GM12878 (cell line): Measurements from ENCODE around the gene TM9SF4. TPM values are rescaled to one million over a fixed set of nuclear protein-coding genes. Genes with fewer than 3 reads are reported as not detected.

ENCODE experiments used
- ATAC-seq: fragments of 200-7000 bp; cut with Tn5 transposase; 3 replicates; pipeline ENCODE4 v1.9.1; 2020; ENCODE audit warnings: mild to moderate bottlenecking, moderate library complexity
- BruUV-seq: library from RNA; stranded (reverse); fragments of 400-500 nt; replicated peaks from 2 replicates; lab custom pipeline; 2021; lab: Mats Ljungman, UMichigan
- CTCF ChIA-PET: fragments of 300-600 bp; sonication (Branson Sonifier 250); formaldehyde crosslinking; extraction: SDS; loops from one replicate; lab custom pipeline; 2021; ENCODE audit warnings: inconsistent platforms; lab: Yijun Ruan, JAX
- POLR2A ChIA-PET: fragments of 350-600 bp; formaldehyde crosslinking; extraction: SDS; loops from one replicate; lab custom pipeline; 2021; ENCODE audit warnings: inconsistent platforms; lab: Charles Lee
- RAD21 ChIA-PET: fragments of 300-600 bp; sonication (Branson Sonifier 250); formaldehyde crosslinking; loops from one replicate; lab custom pipeline; 2023; ENCODE audit warnings: antibody characterized with exemption; ENCODE audit not compliant: unreplicated experiment; lab: Charles Lee
- SMC1A ChIA-PET: fragments of 300-600 bp; sonication (Branson Sonifier 250); formaldehyde crosslinking; loops from one replicate; lab custom pipeline; 2023; ENCODE audit not compliant: unreplicated experiment, uncharacterized antibody; lab: Charles Lee
- DNase-seq: peaks from one replicate; pipeline ENCODE4 v3.0.0-alpha.2; 2011; ENCODE audit warnings: low read depth, low spot score
- FAIRE-seq: peaks from 3 replicates; lab custom pipeline; 2011; peaks lifted over from hg19 to GRCh38; lab: Jason Lieb, UNC
- H2AFZ ChIP-seq: 2 replicates; pipeline ENCODE4 v1.6.0; 2011; ENCODE audit warnings: low read depth, low read length, control low read depth; ENCODE audit not compliant: control insufficient read depth
- H3K27ac ChIP-seq: 2 replicates; pipeline ENCODE4 v1.5.1; 2011; ENCODE audit warnings: control low read depth; ENCODE audit not compliant: control insufficient read depth, insufficient read depth
- H3K27me3 ChIP-seq, 2 experiments: replicated peaks in 1 of 2; 2 replicates each; pipeline versions ENCODE4 v1.6.0 to v1.6.1; 2011; ENCODE audit warnings: low read length in 1 of 2; ENCODE audit not compliant: control insufficient read depth in 2 of 2, insufficient read depth in 2 of 2
- H3K36me3 ChIP-seq, 2 experiments: 2 replicates each; pipeline ENCODE4 v1.5.1; 2011; ENCODE audit warnings: low read length in 1 of 2; ENCODE audit not compliant: control insufficient read depth in 2 of 2, insufficient read depth in 2 of 2
- H3K4me1 ChIP-seq: 2 replicates; pipeline ENCODE4 v1.6.1; 2011; ENCODE audit warnings: mild to moderate bottlenecking, low read length, moderate library complexity, mixed read lengths; ENCODE audit not compliant: control insufficient read depth, insufficient read depth
- H3K4me2 ChIP-seq: 2 replicates; pipeline ENCODE4 v1.6.0; 2011; ENCODE audit warnings: control low read depth; ENCODE audit not compliant: control insufficient read depth, insufficient read depth
- H3K4me3 ChIP-seq: fragments of 200-600 bp; sonication (generic); 2 replicates; pipeline ENCODE4 v1.5.1; 2016
- H3K79me2 ChIP-seq: 2 replicates; pipeline ENCODE4 v1.6.0; 2011; ENCODE audit warnings: low read length; ENCODE audit not compliant: control insufficient read depth, insufficient read depth
- H3K9ac ChIP-seq: 2 replicates; pipeline ENCODE4 v1.8.0; 2011; ENCODE audit warnings: low read length, control low read depth, mixed read lengths; ENCODE audit not compliant: control insufficient read depth, insufficient read depth
- H3K9me3 ChIP-seq: replicated peaks from 3 replicates; pipeline ENCODE4 v1.5.1; 2011; ENCODE audit warnings: mild to moderate bottlenecking, low read length; ENCODE audit not compliant: control insufficient read depth, insufficient read depth
- H4K20me1 ChIP-seq: 2 replicates; pipeline ENCODE4 v1.6.0; 2011; ENCODE audit not compliant: control insufficient read depth, insufficient read depth
- ATF7 ChIP-seq: fragments of 450-650 bp; IDR thresholded peaks from 2 replicates; pipeline ENCODE4 v1.6.1; 2016; ENCODE audit warnings: low read depth, mild to moderate bottlenecking
- CEBPB ChIP-seq, 2 experiments: fragments of 150-350 bp in 1 of 2; IDR thresholded peaks; 2 replicates each; pipeline ENCODE4 v1.6.1; 2012 to 2014; ENCODE audit warnings: low read depth in 2 of 2, low read length in 2 of 2, borderline replicate concordance in 1 of 2, inconsistent platforms in 1 of 2
- RUNX3 ChIP-seq: IDR thresholded peaks from 2 replicates; pipeline ENCODE4 v1.6.1; 2012; ENCODE audit warnings: low read length, inconsistent platforms
- SPI1 ChIP-seq: IDR thresholded peaks from 2 replicates; pipeline ENCODE4 v1.6.1; 2011; ENCODE audit warnings: low read depth, mild to moderate bottlenecking, low read length, moderate library complexity, borderline replicate concordance; ENCODE audit not compliant: insufficient read depth
- TARDBP ChIP-seq: IDR thresholded peaks from 2 replicates; pipeline ENCODE4 v1.6.1; 2016; ENCODE audit warnings: borderline replicate concordance
- WRNIP1 ChIP-seq: IDR thresholded peaks from 2 replicates; pipeline ENCODE4 v1.6.1; 2011; ENCODE audit warnings: low read depth, low read length, improper control_type of control experiment, borderline replicate concordance
- WGBS: methylation state at CpG from one replicate; pipeline ENCODE4 v1.1.6; 2016; ENCODE audit warnings: low lambda C conversion rate; ENCODE audit not compliant: insufficient replicate concordance, insufficient coverage; ENCODE audit errors: missing lambda C conversion rate; 5-methylcytosine and 5-hydroxymethylcytosine counted together
- in situ Hi-C: fragments of 300-500 bp; cut with MboI; formaldehyde crosslinking; loops from 9 replicates; pipeline ENCODE4 v1.14.3; 2018; ENCODE audit warnings: mixed read lengths
- intact Hi-C: fragments of 100-400 bp; cut with micrococcal nuclease; formaldehyde crosslinking; loops from one replicate; pipeline ENCODE4 v1.14.2; 2022; ENCODE audit not compliant: unreplicated experiment
- polyA plus RNA-seq, 11 experiments: library from polyadenylated mRNA; depleted of rRNA in 4 of 11; unstranded in 6 of 11; stranded (reverse) in 5 of 11; fragments of >200 nt; fragmentation: Nextera tagmentation in 4 of 11; fragmentation: Illumina TruSeq in 1 of 11; extraction: Ambion mirVana in 4 of 11; extraction: Trizol in 1 of 11; gene quantifications; 1 replicate in 1 of 11; 2 replicates in 10 of 11; pipeline versions ENCODE4 v1.2.1 to v1.2.3, GENCODE V29; 2011 to 2016; ENCODE audit warnings: inconsistent platforms in 2 of 11, missing spikeins in 2 of 11, low read depth in 1 of 11
- total RNA-seq, 4 experiments: library from RNA; depleted of rRNA in 3 of 4; stranded (reverse); fragments of >200 nt in 3 of 4; fragmentation: Illumina TruSeq in 1 of 4; extraction: Trizol in 1 of 4; gene quantifications; 2 replicates each; pipeline versions ENCODE4 v1.2.1 to v1.2.3, GENCODE V29; 2013 to 2021
- TF ChIP-seq, protein P1 (sequence below): fragments of 450-650 bp; IDR thresholded peaks from 2 replicates; pipeline ENCODE4 v1.6.1; 2018; ENCODE audit warnings: borderline replicate concordance, mild to moderate bottlenecking; ENCODE audit not compliant: partially characterized antibody
- TF ChIP-seq, protein P2 (sequence below): fragments of 450-650 bp; formaldehyde crosslinking; IDR thresholded peaks from 2 replicates; pipeline ENCODE4 v1.5.0; 2022; ENCODE audit warnings: mild to moderate bottlenecking, missing genetic modification characterization
- TF ChIP-seq, protein P3 (sequence below): fragments of 150-350 bp; IDR thresholded peaks from 2 replicates; pipeline ENCODE4 v1.6.1; 2014; ENCODE audit warnings: mild to moderate bottlenecking, low read depth, low read length

The TM9SF4 gene
- total and polyA plus RNA-seq, 10 of the 15 experiments (the other 5 are each of a cell fraction or from before 2014, with no cell fraction given), result 8.5 to 47.8 (median 24.3) TPM

DNA sequence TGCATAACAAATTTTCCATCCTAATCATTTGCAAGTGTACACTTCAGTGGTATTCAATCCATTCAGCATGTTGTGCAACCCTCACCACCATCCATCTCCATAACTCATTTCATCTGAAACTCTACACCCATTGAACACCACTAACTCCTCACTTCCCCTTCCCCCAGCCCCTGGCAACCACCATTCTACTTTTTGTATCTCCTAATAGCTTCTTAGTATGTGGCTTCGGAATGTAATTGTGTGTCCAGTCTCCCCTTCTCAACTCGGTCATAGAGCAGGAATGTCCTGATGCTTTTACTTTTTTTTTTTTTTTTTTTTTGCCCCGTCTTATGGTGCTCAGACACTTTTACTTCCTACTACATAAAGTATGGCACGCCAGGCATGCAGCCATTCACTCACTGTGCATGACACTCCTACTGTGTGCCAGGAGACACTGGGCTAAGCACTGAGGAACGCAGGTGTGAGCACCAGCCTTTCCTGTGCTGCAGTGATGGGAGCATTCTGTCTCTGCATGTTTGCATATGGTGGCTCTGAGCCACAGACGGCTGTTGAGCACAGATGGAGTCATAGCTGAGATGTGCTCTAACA is 42.2 kb upstream of the TM9SF4 start:
- ChIA-PET RAD21 (interaction anchor here (1.1 to 17.3 kb wide), 7 partner anchors 12 to 42 kb away, joined by 3 to 215 read pairs (median 6); partner anchors contain the start of gene TM9SF4), CTCF (interaction anchor here (0.6 to 7.3 kb wide), 5 partner anchors 9 to 36 kb away, joined by 3 to 85 read pairs (median 8); no protein-coding TSS in a partner anchor)
- BruUV-seq, result no TSS peak
- H3K9ac ChIP-seq, result no peak overlapping the region
- no peak for ATAC-seq
- WGBS, result 16% methylated on average over 6 of the region's 6 CpGs
- peak overlapping the region; percentile 1; the same call in 1 of the 2 replicates for H3K4me2 ChIP-seq
- H3K36me3 ChIP-seq, result no peaks in the 10 kb centered on the region
- in situ Hi-C loops, result no loop called here
- intact Hi-C loops, result no loop called here
- no peaks in the 10 kb centered on the region for H4K20me1 ChIP-seq
- H3K27ac ChIP-seq, result peak overlapping the region; percentile 40; the same call in 1 of the 2 replicates
- H3K27me3 ChIP-seq, result no peaks in the 10 kb centered on the region
- TF ChIP-seq RUNX3, result peak; percentile 38
- TF ChIP-seq WRNIP1, result no peak
- no peak for TF ChIP-seq TARDBP
- TF ChIP-seq CEBPB (IDR thresholded peaks at IDR 0.05; ENCODE audit: borderline replicate concordance in 1 of 2, low read depth in 2 of 2, low read length in 2 of 2), result peak in 1 of 2 experiments; percentile 43; a peak in 1 of 4 replicates
- TF ChIP-seq, protein P1, sequence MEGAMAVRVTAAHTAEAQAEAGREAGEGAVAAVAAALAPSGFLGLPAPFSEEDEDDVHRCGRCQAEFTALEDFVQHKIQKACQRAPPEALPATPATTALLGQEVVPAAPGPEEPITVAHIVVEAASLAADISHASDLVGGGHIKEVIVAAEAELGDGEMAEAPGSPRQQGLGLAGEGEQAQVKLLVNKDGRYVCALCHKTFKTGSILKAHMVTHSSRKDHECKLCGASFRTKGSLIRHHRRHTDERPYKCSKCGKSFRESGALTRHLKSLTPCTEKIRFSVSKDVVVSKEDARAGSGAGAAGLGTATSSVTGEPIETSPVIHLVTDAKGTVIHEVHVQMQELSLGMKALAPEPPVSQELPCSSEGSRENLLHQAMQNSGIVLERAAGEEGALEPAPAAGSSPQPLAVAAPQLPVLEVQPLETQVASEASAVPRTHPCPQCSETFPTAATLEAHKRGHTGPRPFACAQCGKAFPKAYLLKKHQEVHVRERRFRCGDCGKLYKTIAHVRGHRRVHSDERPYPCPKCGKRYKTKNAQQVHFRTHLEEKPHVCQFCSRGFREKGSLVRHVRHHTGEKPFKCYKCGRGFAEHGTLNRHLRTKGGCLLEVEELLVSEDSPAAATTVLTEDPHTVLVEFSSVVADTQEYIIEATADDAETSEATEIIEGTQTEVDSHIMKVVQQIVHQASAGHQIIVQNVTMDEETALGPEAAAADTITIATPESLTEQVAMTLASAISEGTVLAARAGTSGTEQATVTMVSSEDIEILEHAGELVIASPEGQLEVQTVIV, result peak; percentile 38
- TF ChIP-seq ATF7, result no peak
- TF ChIP-seq, protein P2, sequence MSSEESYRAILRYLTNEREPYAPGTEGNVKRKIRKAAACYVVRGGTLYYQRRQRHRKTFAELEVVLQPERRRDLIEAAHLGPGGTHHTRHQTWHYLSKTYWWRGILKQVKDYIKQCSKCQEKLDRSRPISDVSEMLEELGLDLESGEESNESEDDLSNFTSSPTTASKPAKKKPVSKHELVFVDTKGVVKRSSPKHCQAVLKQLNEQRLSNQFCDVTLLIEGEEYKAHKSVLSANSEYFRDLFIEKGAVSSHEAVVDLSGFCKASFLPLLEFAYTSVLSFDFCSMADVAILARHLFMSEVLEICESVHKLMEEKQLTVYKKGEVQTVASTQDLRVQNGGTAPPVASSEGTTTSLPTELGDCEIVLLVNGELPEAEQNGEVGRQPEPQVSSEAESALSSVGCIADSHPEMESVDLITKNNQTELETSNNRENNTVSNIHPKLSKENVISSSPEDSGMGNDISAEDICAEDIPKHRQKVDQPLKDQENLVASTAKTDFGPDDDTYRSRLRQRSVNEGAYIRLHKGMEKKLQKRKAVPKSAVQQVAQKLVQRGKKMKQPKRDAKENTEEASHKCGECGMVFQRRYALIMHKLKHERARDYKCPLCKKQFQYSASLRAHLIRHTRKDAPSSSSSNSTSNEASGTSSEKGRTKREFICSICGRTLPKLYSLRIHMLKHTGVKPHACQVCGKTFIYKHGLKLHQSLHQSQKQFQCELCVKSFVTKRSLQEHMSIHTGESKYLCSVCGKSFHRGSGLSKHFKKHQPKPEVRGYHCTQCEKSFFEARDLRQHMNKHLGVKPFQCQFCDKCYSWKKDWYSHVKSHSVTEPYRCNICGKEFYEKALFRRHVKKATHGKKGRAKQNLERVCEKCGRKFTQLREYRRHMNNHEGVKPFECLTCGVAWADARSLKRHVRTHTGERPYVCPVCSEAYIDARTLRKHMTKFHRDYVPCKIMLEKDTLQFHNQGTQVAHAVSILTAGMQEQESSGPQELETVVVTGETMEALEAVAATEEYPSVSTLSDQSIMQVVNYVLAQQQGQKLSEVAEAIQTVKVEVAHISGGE (CRISPR knock-in tag), result no peak
- TF ChIP-seq SPI1, result peak; percentile 65; the same call in 1 of the 2 replicates
- TF ChIP-seq, protein P3, sequence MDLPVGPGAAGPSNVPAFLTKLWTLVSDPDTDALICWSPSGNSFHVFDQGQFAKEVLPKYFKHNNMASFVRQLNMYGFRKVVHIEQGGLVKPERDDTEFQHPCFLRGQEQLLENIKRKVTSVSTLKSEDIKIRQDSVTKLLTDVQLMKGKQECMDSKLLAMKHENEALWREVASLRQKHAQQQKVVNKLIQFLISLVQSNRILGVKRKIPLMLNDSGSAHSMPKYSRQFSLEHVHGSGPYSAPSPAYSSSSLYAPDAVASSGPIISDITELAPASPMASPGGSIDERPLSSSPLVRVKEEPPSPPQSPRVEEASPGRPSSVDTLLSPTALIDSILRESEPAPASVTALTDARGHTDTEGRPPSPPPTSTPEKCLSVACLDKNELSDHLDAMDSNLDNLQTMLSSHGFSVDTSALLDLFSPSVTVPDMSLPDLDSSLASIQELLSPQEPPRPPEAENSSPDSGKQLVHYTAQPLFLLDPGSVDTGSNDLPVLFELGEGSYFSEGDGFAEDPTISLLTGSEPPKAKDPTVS, result no peak
- TF ChIP-seq, all 136 proteins: peak for 4
- no peak for DNase-seq
- Histone ChIP-seq H3K9me3 (no peaks in the 10 kb centered on the region; the same call in 2 of the 3 replicates), H3K4me1 (peaks cover 56% of the 10 kb centered on the region), H2AFZ (no peak overlapping the region), H3K79me2 (no peaks in the 10 kb centered on the region), H3K4me3 (no peak overlapping the region)
- ChIA-PET POLR2A (interaction anchor here (0.5 to 5.5 kb wide), 9 partner anchors 9 to 605 kb away, joined by 3 to 86 read pairs (median 3); partner anchors contain the start of gene HCK), SMC1A (interaction anchor here (0.8 to 8.7 kb wide), 7 partner anchors 9 to 31 kb away, joined by 3 to 108 read pairs (median 10); partner anchors contain the start of gene HCK)
- no peak for FAIRE-seq
